ENCODE results near the gene ANKRD60. TPM values are rescaled to one million over a fixed set of nuclear protein-coding genes. Genes with fewer than 3 reads are reported as not detected.
A peak's percentile ranks its signal among the peaks of the same experiment; 100 is the strongest.

ANKRD60 gene, protein sequence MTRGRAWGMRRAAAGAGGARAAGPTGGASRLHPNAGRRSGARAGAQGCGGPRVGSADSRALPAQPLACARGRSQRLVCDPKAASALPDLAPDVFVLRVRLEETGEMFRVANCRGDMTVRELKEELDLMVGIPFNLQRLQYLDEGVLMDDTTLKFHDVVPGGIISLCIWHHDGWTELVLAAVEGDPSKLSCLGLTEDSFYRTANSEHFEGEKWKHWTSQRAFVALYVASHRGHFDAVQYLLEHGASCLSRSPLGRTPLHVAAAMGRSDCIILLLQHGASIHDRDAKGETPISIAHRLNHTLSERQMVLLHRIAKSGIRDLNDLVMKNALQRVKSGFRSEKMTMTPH
- total RNA-seq = not detected in 2 replicates

GRCh38 chr20:58228484-58229197, at the start of gene ANKRD60:
Gene ANKRD60 (minus strand): TSS chr20:58228653. CDS start chr20:58228653, 0 bp downstream.
- peaks cover 32% of the 10 kb centered on the region for H3K27me3 ChIP-seq (ENCODE audit: insufficient read depth, low read length)
- no peak for TF ChIP-seq CTCF (IDR thresholded peaks at IDR 0.05; ENCODE audit: extremely low read depth, low read depth, low read length)
- H3K36me3 ChIP-seq (ENCODE audit: insufficient read depth, low read length) = peaks cover 18% of the 10 kb centered on the region
- DNase-seq (ENCODE audit: insufficient read length, low spot score, missing footprints) = peak; percentile 93
- H3K4me3 ChIP-seq (ENCODE audit: insufficient read depth, low read length) = peak within 1 kb of the TSS; percentile 64
- H3K27ac ChIP-seq (ENCODE audit: low read depth, low read length) = no peak within 1 kb of the TSS
- H2AFZ ChIP-seq (ENCODE audit: low read length) = no peak within 1 kb of the TSS
- peaks cover 6% of the 10 kb centered on the region for H3K4me1 ChIP-seq (ENCODE audit: insufficient read depth, low read length)
- peaks cover 9% of the 10 kb centered on the region for H4K20me1 ChIP-seq (ENCODE audit: insufficient read depth, low read length)
- H3K79me2 ChIP-seq (ENCODE audit: insufficient read depth, low read length) = no peaks in the 10 kb centered on the region
- no peaks in the 10 kb centered on the region for H3K9me3 ChIP-seq (ENCODE audit: low read depth, low read length)
- peak within 1 kb of the TSS; percentile 82 for H3K4me2 ChIP-seq (ENCODE audit: insufficient read depth, low read length)

DNA sequence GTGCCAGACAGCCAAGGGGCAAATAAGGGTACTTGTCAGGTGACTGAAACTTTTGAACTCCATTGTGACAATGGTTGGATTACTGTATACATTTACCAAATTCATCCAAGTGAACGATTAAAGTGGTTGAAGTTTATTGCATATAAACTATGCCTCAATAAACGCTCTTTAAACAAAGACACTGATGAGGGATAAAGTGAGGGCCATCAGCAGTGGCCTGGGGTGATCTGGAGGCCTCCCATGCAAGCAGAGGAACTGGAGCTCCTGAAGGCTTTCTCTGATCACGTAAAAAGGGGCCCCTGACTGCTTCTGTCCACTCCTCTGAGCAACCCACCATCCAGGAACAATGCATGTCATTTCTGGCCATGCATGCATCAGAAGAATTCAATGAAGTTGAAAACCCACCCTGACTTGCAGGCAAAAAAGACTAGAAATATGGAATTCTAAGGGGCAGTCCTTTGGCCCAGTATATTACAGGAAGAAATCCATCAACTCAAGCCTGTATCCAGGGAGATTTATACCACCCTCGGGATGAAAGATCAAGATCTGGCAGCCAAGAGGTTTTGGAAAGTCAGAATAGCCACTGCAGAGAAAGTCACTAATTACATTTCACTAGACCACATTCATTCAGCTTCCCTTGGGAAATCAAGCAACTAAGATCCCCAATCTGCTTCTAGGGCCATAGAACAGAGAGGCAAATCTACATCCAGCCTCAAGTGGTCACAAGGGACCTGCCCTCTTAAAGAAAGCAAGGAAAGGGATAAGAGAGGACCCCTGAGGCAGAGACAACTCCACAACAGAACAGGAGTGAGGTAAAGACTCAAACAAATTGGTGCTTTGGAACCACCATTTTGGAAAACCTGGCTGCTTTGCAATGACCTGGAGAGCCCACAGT, 49.4 kb upstream of the ANKRD60 start:
- H3K4me2 ChIP-seq (ENCODE audit: insufficient read depth, low read length) = no peak overlapping the region
- no peak overlapping the region for H3K4me3 ChIP-seq (ENCODE audit: insufficient read depth, low read length)
- H2AFZ ChIP-seq (ENCODE audit: low read length) = no peak overlapping the region
- H3K36me3 ChIP-seq (ENCODE audit: insufficient read depth, low read length) = no peaks in the 10 kb centered on the region
- H3K27ac ChIP-seq (ENCODE audit: low read depth, low read length) = no peak overlapping the region
- H3K4me1 ChIP-seq (ENCODE audit: insufficient read depth, low read length) = no peaks in the 10 kb centered on the region
- no peak for TF ChIP-seq CTCF (IDR thresholded peaks at IDR 0.05; ENCODE audit: extremely low read depth, low read depth, low read length)
- H3K9me3 ChIP-seq (ENCODE audit: low read depth, low read length) = no peaks in the 10 kb centered on the region
- no peak for DNase-seq (ENCODE audit: insufficient read length, low spot score, missing footprints)
- H3K79me2 ChIP-seq (ENCODE audit: insufficient read depth, low read length) = peaks cover 82% of the 10 kb centered on the region
- no peaks in the 10 kb centered on the region for H3K27me3 ChIP-seq (ENCODE audit: insufficient read depth, low read length)
- peaks cover 19% of the 10 kb centered on the region for H4K20me1 ChIP-seq (ENCODE audit: insufficient read depth, low read length)

DNA sequence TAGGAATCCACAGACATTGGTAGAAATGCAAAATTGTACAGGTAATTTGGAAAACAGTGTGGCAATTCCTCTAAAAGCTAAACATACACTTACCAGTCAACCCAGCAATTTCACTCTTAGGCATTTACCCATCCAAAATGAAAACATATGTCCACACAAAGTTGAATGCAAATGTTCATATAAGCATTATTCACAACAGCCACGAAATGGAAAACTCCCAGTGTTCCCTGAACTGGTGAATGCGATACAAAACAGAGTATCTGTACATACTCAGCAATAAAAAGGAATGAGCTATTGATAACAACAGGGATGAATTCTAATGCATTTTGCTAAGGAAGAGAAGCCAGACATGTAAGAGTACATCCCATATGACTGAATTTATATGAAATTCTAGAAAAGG, 48.7 kb upstream of the ANKRD60 start:
- Histone ChIP-seq H3K4me2 (ENCODE audit: insufficient read depth, low read length) (no peak overlapping the region), H3K9me3 (ENCODE audit: low read depth, low read length) (no peaks in the 10 kb centered on the region), H3K27me3 (ENCODE audit: insufficient read depth, low read length) (no peaks in the 10 kb centered on the region), H3K36me3 (ENCODE audit: insufficient read depth, low read length) (no peaks in the 10 kb centered on the region), H3K4me3 (ENCODE audit: insufficient read depth, low read length) (no peak overlapping the region), H2AFZ (ENCODE audit: low read length) (no peak overlapping the region), H3K79me2 (ENCODE audit: insufficient read depth, low read length) (peaks cover 77% of the 10 kb centered on the region), H4K20me1 (ENCODE audit: insufficient read depth, low read length) (peaks cover 22% of the 10 kb centered on the region), H3K27ac (ENCODE audit: low read depth, low read length) (no peak overlapping the region), H3K4me1 (ENCODE audit: insufficient read depth, low read length) (peaks cover 2% of the 10 kb centered on the region)
- no peak for DNase-seq (ENCODE audit: insufficient read length, low spot score, missing footprints)
- TF ChIP-seq CTCF (IDR thresholded peaks at IDR 0.05; ENCODE audit: extremely low read depth, low read depth, low read length) = no peak
